Adrenal gland (tissue), 5 donors: ENCODE data around the gene PCNX2.

Source experiments
- CTCF ChIP-seq, 6 experiments: fragments of 450-650 bp in 4 of 6; fragments of 200-600 bp in 2 of 6; sonication (generic) in 1 of 6; IDR thresholded peaks; 1 replicate in 5 of 6; 2 replicates in 1 of 6; pipeline versions ENCODE4 v1.5.1 to v1.8.0; 2016 to 2021; ENCODE audit warnings: antibody characterized with exemption in 6 of 6, mild to moderate bottlenecking in 2 of 6, moderate library complexity in 1 of 6
- POLR2A ChIP-seq, 2 donors: fragments of 450-650 bp; IDR thresholded peaks; one replicate each; pipeline ENCODE4 v1.6.1; 2017; ENCODE audit warnings: antibody characterized with exemption in 2 of 2, mild to moderate bottlenecking in 2 of 2, moderate library complexity in 1 of 2
- donor health status: DM: no; HTN: no; CAD: no.

GRCh38 chr1:232978815-232979214 lies 316.7 kb downstream of the PCNX2 start:
- TF ChIP-seq CTCF (IDR thresholded peaks at IDR 0.05) = no peak
- no peak for TF ChIP-seq POLR2A (IDR thresholded peaks at IDR 0.05)
